ENCODE measurements around the gene CPN1. TPM values are rescaled to one million over a fixed set of nuclear protein-coding genes. Genes with fewer than 3 reads are reported as not detected.
"Not testable (repeated sequence)": the region's sequence is repeated elsewhere in the genome, so short reads cannot be mapped to it uniquely, and the experiment has no call there.

CPN1 gene
- total RNA-seq, 1 donor from 2014 or later = not detected

GRCh38 chr10:100022403-100022802 lies 59.3 kb downstream of the CPN1 start:
- no peak for DNase-seq (ENCODE audit: low read depth)

DNA sequence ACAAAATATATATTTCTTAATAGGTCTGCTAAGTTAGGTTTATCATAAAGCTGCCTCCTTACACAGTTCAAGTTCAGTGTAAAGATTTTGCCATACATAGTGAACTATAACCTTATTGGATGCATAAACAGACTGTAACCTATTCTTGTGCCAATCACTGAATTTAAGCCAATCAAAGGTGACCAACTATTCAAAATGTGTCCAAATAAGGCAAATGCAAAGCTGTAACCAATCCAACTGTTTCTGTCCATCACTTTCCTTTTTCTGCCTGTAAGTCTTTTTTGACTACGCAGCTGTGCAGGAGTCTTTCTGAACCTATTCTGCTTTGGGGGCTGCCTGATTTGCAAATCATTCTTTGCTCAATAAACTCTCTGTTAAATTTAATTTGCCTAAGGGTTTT lies 60.3 kb downstream of the CPN1 start:
- no peak for DNase-seq (ENCODE audit: low read depth)

GRCh38 chr10:100020886-100021253 lies 60.8 kb downstream of the CPN1 start:
- DNase-seq (ENCODE audit: low read depth) = no peak

DNA sequence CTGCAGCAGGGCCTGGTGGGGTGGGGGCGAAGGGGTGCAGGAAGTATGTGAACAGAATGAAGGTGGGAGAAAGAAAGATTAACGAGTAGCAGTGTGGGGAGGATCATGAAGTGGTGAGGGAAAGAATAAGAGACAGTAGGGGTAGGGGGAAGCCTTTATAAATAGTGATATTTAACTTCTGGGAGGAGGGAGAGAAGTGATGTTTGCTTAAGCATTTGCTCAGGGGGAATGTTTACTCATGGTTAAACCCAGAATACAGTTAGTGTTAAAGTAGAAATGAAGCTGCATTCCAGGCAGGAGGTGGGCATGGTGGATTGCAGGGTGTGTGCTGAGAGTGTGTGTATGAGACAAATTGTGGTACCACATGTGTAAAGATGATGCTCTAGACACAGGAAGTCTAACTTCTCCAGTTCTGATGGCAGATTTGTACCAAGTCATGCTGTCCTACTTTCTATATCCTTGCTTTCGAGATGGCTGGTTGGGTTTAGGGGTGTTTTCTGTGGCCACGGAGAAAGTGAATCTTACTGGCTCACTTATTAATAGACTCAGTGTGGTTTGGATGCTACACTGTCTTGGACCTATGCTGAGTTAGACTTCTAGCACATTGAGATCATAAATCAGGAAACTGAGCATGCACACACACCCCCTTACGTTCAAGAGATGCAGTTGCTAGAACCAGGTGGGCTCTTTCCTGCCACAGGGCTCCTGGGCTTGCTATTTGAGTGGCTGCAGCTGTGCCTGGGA lies 61.4 kb downstream of the CPN1 start:
- DNase-seq (ENCODE audit: low read depth) = peak; percentile 50

DNA sequence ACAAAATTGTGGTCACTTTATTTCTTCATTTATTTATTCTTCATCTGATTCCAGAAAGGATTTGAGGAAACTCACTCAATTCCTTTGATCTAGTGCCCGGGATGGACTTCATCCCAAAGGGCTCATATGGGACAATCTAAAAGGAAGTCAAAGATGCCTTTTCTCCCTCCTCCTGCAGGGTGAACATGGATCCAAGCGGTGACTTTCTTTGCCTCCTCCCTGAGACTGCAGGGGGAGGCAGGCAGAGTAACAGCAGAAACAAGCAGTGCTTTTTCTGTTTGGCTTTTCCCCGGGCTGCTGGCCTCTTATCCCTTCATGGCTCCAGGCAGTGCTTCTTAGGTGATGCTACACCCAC lies 61.9 kb downstream of the CPN1 start:
- no peak for DNase-seq (ENCODE audit: low read depth)

- DNase-seq (ENCODE audit: low read depth) = no peak
These were observed 67.5 kb downstream of the CPN1 start for GRCh38 chr10:100014071-100014762.

- DNase-seq (ENCODE audit: low read depth) = no peak
These were observed 68.0 kb downstream of the CPN1 start for GRCh38 chr10:100013621-100014020.

GRCh38 chr10:100011906-100012305 lies 69.8 kb downstream of the CPN1 start:
- not testable (repeated sequence) for DNase-seq (ENCODE audit: low read depth)

DNA sequence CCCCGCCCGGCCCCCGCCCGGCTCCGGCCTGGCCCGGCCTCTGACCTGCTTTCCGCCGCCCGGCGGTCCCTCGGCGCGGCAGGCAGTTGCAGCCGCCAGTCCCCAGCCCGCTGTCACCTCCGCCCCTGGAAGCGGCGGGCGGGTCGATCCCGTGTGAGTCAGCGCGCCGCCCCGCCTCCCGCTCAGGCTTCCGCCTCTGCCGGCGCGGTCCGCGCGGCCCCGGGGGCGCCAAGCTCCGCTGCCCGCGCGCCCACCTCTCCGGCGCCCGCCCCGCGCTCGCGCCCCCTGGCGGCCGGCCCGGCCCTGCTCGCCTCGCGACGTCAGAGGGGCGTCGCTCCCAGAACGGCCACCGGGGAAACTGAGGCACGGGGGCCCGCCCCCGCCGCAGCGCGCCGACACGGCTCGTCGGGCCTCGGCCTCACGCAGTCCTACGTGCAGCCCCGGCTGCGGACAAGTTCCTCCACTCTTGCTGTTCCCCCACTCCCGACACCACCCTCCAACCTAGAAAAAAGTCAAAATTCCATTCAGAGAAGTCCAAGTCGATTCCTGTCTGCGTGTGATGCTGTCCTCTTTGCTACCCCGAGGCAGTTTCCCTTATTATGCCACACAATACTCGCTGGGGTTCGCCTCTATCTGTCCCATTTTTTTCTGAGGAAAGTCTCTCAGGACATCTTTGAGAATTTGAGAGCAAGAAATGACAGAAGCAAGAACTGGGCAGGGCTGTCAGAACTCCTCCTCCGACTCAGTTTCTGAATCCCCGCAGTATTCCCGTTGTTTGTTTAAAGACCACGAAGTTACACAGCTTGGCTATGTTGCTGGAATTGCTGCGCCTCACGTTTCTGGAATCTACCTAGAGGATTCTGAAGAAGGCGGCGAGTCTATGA lies 71.6 kb downstream of the CPN1 start, which contains the start of gene DNMBP:
Gene DNMBP (minus strand): TSS at position 155 of the 884 bp plus-strand sequence. CDS start 37,823 bp downstream, outside the sequence.
- no peak for DNase-seq (ENCODE audit: low read depth)

- DNase-seq (ENCODE audit: low read depth) = no peak
These were observed 72.3 kb downstream of the CPN1 start for GRCh38 chr10:100009283-100009792.

DNA sequence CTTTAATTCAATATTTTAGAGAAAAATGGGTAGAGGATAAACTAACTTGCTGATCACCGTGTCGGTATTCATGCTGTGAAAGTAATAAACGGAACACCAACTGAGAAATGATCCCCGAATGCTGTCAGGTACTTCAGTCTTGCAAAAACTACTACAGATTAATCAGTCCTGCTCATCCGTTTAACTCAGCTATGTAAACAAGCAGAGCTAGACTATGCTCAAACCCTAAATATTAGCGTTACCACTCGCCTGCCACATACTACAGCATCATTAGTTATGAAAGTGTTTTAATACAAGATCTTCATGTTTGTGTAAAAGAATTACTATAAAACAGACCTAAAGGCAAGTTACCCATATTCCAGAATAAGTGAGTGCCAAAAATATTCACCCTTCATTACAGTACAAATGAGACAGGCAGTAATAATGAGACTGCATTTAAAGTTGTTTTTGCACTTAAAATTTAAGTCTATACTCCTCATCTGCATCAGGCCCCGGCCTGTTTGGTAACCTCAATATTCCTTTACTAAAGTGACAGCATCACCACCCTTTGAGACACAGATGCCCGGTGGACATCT lies 72.9 kb downstream of the CPN1 start:
- DNase-seq (ENCODE audit: low read depth) = no peak

DNA sequence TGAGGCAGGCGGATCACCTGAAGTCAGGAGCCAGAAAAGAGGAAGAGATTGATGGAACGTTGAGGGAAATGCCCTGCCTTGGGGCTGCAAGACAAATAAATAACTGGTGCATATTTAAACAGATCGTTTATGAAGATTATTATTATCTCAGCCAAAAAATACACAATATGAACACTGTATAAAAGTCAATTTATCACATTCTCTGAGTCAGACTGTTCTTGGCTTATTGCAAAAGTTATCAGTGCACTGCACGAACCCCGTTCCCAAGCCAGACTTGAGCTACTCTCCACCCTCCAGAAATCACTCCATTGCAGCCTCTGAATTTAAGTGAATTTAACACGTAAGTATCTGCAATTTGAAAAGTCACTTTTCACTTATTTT lies 73.5 kb downstream of the CPN1 start:
- no peak for DNase-seq (ENCODE audit: low read depth)

DNA sequence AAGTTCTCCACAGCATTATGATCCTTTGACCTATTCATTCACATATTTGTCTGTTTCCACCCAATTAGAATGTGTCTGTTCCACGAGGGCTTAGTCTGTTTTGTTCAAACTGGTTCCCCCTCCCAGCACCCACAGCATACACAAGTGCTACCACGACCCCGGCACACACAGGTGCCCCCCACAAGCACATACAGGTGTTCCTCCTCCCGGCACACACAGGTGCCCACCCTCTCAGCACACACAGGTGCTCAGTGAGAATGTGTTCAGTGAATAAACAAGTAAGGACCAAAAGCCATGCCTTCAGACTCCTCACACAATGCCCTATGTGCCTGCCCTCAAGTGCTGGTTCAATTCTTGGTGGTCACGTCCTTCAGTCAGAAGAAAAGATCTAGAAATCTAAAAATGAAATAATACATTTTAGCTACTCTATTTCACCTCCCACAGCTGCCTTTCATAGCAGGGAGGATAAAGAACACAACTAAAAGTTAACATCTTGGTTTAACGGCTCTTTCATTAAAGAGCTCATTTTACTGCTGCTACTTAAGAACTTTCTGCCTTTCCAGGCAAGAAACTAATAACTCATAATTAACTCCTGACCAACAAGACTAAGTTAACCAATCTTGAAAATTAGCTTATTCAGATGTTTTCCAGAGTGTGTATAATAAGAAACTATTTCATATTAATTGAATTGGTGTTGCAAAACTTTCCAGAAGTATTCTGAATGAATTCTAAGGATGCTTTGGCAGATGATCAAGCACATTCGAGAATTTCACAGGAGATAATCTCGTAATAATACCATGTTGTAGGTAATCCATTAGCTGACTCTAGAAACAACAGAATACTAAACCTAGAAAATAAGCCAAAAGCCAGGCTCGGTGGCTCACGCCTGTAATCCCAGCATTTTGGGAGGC lies 74.2 kb downstream of the CPN1 start:
- no peak for DNase-seq (ENCODE audit: low read depth)

DNA sequence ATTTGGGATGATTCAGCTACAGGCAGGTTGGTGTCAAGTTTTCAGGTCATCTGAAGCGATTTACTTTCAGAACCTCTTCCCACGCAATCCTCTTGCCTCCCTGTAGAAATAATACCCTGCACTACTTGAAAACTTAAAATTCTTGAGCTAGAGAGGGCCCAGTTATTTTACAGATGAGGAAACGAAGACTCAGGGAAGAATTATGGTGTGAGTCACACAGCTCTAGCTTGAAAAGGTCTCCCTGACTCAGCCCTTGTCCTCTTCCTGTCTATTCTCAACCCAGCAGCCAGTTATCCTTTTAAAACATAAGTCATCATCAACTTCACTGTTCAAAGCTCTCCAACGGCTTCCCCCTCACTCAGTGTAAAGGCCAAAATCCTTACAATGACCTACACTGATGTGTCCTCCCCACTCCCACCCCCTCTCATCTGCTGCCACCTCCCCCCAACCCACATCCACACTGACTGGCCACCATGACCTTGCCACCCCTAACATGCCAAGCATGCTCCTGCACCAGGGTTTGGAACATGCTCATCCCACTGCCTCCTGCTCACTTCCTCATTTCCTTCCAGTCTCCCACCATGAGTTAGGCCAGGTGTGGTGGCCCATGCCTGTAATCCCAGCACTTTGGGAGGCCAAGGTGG lies 75.3 kb downstream of the CPN1 start:
- DNase-seq (ENCODE audit: low read depth) = peak; percentile 94

DNA sequence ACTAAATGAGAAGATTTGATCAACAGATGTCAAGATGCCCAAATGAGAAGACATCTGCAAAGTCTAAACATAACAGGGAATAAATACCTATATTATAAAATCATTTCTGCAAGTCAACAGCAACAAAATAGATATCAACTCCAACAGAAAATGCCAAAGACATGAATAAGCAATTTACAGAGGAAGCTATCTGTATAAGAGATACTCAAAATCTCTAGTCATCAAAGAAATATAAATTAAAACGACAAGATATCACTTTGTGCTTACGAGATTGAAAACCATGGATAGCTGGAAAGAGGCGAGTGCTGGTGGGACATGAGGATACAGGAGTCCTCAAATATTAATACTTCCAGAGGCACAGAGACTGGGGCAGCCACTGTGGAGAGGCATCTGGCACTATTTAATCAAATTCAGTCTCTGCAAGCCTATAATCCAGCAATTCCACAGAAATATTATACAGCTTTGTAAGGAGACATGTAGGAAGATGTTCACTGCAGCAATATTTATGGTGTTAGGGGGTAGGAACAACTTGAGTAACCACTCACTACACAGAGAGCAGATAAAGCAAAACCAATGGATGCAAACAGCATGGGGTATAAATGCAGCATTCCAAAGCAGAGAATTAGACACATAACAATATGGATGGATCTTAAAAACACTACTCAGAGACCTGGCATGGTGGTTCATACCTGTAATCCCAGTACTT lies 76.7 kb downstream of the CPN1 start:
- DNase-seq (ENCODE audit: low read depth) = no peak

DNA sequence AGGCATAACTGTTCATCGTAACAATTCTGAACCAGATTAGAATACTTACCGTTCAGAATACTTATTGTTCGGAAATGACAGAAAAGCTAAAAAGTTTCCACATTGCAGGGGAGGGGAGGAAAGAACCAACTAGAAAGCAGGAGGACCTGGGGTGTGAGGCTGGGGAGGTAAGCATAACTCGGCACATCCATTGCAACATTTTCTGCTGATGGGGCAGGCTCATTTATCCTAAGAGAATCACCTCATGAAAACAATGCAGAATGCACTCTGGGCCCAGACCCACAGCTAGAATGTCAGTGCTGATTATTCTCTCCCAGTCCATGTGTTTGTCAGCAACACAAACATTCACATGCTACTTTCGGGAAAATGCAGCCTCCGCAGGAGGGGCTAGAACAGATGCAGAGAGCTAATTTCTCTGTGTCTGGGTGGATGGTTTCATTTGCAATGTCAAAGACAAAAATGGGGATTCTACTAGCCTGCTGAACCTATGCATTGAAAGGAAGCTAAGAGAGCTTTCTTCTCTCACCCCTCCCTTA lies 81.5 kb downstream of the CPN1 start:
- DNase-seq (ENCODE audit: low read depth) = no peak

DNA sequence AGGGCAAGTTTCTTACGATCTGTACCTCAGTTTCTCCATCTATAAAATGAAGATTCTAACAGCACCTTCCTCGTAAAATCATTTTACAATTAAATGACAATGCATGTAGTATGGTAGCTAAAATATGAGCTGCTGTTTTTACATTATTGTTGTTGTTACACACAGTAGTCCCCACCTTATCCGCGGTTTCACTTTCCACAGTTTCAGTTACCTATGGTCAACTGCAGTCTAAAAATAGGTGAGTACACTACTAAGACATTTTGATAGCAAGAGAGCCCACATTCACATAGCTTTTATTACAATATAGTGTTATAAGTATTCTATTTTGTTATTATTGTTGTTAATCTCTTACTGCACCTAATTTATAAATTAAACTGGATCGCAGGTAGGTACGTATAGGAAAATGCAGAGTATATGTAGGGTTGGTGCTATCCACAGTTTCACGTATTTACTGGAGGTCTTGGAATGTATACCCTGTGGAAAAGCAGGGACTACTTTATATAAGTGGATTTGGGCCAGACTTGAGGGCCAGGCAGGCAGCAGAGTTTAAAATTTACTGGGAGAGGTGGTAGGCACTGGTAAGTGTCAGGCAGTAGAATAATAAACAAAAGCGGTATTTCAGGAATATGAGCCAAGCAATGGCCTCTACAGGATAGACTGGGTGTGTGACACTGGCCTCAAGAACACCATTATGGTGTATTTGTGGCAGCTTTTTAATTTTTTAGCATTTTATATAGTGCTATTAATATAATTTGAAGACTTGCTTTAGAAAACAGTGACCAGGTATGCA lies 82.2 kb downstream of the CPN1 start:
- no peak for DNase-seq (ENCODE audit: low read depth)

DNA sequence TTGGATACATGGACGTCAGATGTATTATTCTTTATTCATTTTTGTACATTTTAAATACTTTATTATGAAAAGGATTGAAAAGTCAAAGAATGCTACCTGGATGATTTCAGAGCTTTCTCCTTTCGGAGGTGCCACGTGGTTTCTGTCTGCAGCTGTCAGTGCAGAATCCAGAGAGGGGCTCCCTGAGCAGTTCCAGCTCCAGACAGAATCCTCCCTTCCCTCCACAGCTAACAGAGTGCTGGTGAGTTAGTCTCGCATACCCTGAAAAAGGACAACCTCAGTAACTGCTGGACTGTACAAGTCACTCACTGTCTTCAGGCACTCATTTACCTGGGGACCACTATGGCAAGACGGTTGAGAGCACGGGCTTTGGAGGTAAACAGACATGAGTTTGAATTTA lies 82.8 kb downstream of the CPN1 start:
- DNase-seq (ENCODE audit: low read depth) = no peak
